Measurements from ENCODE around the gene TNNI2. TPM values are rescaled to one million over a fixed set of nuclear protein-coding genes. Genes with fewer than 3 reads are reported as not detected.

Gene TNNI2
- total and polyA plus RNA-seq, 2 donors (not counting 1 experiment from before 2014, with no cell fraction given), result not detected

DNA sequence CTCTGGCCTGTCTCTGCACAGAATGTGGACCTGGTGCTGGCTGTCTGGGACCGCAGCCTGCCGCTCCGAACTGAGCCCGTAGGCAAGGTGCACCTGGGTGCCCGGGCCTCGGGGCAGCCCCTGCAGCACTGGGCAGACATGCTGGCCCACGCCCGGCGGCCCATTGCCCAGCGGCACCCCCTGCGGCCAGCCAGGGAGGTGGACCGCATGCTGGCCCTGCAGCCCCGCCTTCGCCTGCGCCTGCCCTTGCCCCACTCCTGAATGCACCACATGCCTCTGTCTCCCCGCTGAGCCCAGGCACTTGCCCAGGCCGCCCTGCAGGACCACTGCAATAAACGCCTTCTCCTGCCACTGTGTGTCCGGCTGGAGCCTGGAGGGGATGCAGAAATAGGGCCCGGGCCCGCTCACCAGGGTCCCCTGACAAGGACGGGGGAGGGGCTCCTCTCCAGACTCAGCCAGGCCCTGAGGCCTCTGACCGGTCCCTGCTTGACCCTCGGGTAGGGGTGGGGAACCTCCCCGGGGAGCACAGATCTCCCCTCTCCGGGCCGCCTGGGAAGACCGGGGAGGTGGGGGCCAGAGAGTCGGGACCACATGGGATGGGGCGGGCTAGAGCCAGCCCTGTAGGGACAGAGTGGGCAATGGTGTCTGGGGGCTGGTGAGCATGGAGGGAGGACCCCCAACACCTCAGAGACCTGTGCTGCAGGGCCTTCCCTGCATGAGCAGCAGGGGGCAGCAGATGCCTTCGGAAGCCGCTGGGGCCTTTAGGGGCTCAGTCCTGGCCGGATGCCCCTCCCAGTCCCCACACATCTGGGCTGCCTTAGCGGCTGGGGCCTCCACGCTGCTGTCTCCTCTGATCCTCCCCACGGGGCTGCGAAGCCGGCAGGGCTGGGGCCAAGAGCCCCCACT is 1.4 kb upstream of the TNNI2 start:
- Histone ChIP-seq H3K27ac (ENCODE audit: insufficient read depth, low read length) (no peak overlapping the region), H3K4me3 (replicated peaks in 1 of 4; ENCODE audit: control extremely low read depth in 1 of 4, insufficient read depth in 1 of 4, low read depth in 3 of 4, low read length in 4 of 4) (no peak overlapping the region), H3K4me1 (ENCODE audit: control insufficient read depth, extremely low read depth, insufficient read depth, low read length) (no peaks in the 10 kb centered on the region), H3K79me2 (ENCODE audit: control insufficient read depth, insufficient read depth, low read length) (no peaks in the 10 kb centered on the region), H4K20me1 (ENCODE audit: control insufficient read depth, extremely low read depth, insufficient read depth, low read length) (no peaks in the 10 kb centered on the region), H3K4me2 (ENCODE audit: extremely low read depth, insufficient read depth, low read length) (no peak overlapping the region), H2AFZ (ENCODE audit: low read length) (no peak overlapping the region), H3K9me3 (ENCODE audit: control insufficient read depth, insufficient read depth, low read depth, low read length) (no peaks in the 10 kb centered on the region), H3K36me3 (ENCODE audit: control insufficient read depth, insufficient read depth, low read length) (no peaks in the 10 kb centered on the region), H3K27me3 (ENCODE audit: control insufficient read depth, insufficient read depth, low read length) (no peaks in the 10 kb centered on the region), H3K9ac (ENCODE audit: insufficient read depth, low read length) (no peak overlapping the region)
- TF ChIP-seq, protein P1, sequence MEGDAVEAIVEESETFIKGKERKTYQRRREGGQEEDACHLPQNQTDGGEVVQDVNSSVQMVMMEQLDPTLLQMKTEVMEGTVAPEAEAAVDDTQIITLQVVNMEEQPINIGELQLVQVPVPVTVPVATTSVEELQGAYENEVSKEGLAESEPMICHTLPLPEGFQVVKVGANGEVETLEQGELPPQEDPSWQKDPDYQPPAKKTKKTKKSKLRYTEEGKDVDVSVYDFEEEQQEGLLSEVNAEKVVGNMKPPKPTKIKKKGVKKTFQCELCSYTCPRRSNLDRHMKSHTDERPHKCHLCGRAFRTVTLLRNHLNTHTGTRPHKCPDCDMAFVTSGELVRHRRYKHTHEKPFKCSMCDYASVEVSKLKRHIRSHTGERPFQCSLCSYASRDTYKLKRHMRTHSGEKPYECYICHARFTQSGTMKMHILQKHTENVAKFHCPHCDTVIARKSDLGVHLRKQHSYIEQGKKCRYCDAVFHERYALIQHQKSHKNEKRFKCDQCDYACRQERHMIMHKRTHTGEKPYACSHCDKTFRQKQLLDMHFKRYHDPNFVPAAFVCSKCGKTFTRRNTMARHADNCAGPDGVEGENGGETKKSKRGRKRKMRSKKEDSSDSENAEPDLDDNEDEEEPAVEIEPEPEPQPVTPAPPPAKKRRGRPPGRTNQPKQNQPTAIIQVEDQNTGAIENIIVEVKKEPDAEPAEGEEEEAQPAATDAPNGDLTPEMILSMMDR (conservative IDR thresholded peaks at IDR 0.05 in 1 of 2, IDR thresholded peaks at IDR 0.05 in 1 of 2; ENCODE audit: low read depth in 1 of 2, low read length in 2 of 2), result peak; percentile 80 to 92
- no peak for TF ChIP-seq EZH2 (IDR thresholded peaks at IDR 0.05; ENCODE audit: low read length, missing control alignments)
- DNase-seq (ENCODE audit: low read depth in 2 of 2), result peak; percentile 28 to 72

- Histone ChIP-seq H4K20me1 (ENCODE audit: control insufficient read depth, extremely low read depth, insufficient read depth, low read length) (no peaks in the 10 kb centered on the region), H3K9ac (ENCODE audit: insufficient read depth, low read length) (no peak overlapping the region), H3K79me2 (ENCODE audit: control insufficient read depth, insufficient read depth, low read length) (no peaks in the 10 kb centered on the region), H3K27ac (ENCODE audit: insufficient read depth, low read length) (no peak overlapping the region), H3K36me3 (ENCODE audit: control insufficient read depth, insufficient read depth, low read length) (no peaks in the 10 kb centered on the region), H2AFZ (ENCODE audit: low read length) (no peak overlapping the region), H3K9me3 (ENCODE audit: control insufficient read depth, insufficient read depth, low read depth, low read length) (no peaks in the 10 kb centered on the region), H3K4me1 (ENCODE audit: control insufficient read depth, extremely low read depth, insufficient read depth, low read length) (no peaks in the 10 kb centered on the region), H3K4me3 (replicated peaks in 1 of 4; ENCODE audit: control extremely low read depth in 1 of 4, insufficient read depth in 1 of 4, low read depth in 3 of 4, low read length in 4 of 4) (no peak overlapping the region), H3K4me2 (ENCODE audit: extremely low read depth, insufficient read depth, low read length) (no peak overlapping the region), H3K27me3 (ENCODE audit: control insufficient read depth, insufficient read depth, low read length) (no peaks in the 10 kb centered on the region)
- TF ChIP-seq, protein P1 (conservative IDR thresholded peaks at IDR 0.05 in 1 of 2, IDR thresholded peaks at IDR 0.05 in 1 of 2; ENCODE audit: low read depth in 1 of 2, low read length in 2 of 2), result no peak
- no peak for TF ChIP-seq EZH2 (IDR thresholded peaks at IDR 0.05; ENCODE audit: low read length, missing control alignments)
- DNase-seq (ENCODE audit: low read depth in 2 of 2), result no peak
Observed at GRCh38 chr11:1838077-1838425, 730 bp upstream of the TNNI2 start.

GRCh38 chr11:1839204-1839923 is 583 bp downstream of the TNNI2 start:
- H3K4me2 ChIP-seq (ENCODE audit: extremely low read depth, insufficient read depth, low read length), result no peak overlapping the region
- no peaks in the 10 kb centered on the region for H3K27me3 ChIP-seq (ENCODE audit: control insufficient read depth, insufficient read depth, low read length)
- no peaks in the 10 kb centered on the region for H3K9me3 ChIP-seq (ENCODE audit: control insufficient read depth, insufficient read depth, low read depth, low read length)
- H3K9ac ChIP-seq (ENCODE audit: insufficient read depth, low read length), result no peak overlapping the region
- H4K20me1 ChIP-seq (ENCODE audit: control insufficient read depth, extremely low read depth, insufficient read depth, low read length), result no peaks in the 10 kb centered on the region
- no peaks in the 10 kb centered on the region for H3K4me1 ChIP-seq (ENCODE audit: control insufficient read depth, extremely low read depth, insufficient read depth, low read length)
- H3K36me3 ChIP-seq (ENCODE audit: control insufficient read depth, insufficient read depth, low read length), result no peaks in the 10 kb centered on the region
- TF ChIP-seq, protein P1 (conservative IDR thresholded peaks at IDR 0.05 in 1 of 2, IDR thresholded peaks at IDR 0.05 in 1 of 2; ENCODE audit: low read depth in 1 of 2, low read length in 2 of 2), result no peak
- no peak for TF ChIP-seq EZH2 (IDR thresholded peaks at IDR 0.05; ENCODE audit: low read length, missing control alignments)
- H3K4me3 ChIP-seq (replicated peaks in 1 of 4; ENCODE audit: control extremely low read depth in 1 of 4, insufficient read depth in 1 of 4, low read depth in 3 of 4, low read length in 4 of 4), result no peak overlapping the region
- H3K27ac ChIP-seq (ENCODE audit: insufficient read depth, low read length), result no peak overlapping the region
- no peak overlapping the region for H2AFZ ChIP-seq (ENCODE audit: low read length)
- DNase-seq (ENCODE audit: low read depth in 2 of 2), result no peak
- no peaks in the 10 kb centered on the region for H3K79me2 ChIP-seq (ENCODE audit: control insufficient read depth, insufficient read depth, low read length)
